Measurements from ENCODE around the gene EPHA1.
"Not testable (repeated sequence)": the region's sequence is repeated elsewhere in the genome, so short reads cannot be mapped to it uniquely, and the experiment has no call there.

EPHA1 gene

DNA sequence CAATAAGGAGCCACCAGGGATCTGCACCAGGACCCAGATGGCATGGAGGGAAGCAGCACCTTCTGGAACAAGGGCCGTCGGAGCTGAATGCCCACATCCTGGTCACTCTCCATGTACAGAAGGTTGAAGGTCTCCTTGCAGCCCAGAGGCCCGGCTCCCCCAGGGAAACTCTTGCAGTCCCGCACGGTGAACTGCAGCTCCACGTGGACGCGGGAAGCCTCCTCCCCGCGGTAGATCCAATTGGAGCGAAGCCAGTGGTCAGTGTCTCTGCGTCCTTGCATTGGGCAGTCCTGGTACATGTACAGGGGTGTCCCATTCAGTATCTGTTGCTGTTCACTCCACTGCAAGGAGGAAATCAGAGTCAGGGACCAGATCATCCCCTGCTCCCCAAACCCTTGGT is 7.4 kb downstream of the EPHA1 start:
- no peak for DNase-seq

DNA sequence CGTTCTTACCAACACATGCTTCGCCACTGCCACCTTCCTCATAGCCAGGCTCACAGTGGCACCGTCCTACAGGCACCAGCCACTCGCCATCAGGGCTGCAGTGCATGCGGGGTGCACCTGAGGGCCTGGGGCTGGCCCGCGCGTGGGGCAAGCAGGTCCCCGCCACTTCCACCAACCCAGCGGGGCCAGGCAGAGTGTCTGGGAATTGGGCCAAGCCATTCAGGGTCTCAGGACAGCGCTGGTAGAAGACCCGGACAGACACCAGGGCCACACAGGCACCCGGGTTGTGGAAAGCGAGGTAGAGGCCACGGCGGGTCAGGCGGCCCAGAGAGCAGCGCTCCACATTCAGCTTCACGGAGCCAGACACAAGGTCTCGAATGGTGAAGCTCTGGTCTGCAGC is 9.0 kb downstream of the EPHA1 start:
- DNase-seq, result no peak

DNA sequence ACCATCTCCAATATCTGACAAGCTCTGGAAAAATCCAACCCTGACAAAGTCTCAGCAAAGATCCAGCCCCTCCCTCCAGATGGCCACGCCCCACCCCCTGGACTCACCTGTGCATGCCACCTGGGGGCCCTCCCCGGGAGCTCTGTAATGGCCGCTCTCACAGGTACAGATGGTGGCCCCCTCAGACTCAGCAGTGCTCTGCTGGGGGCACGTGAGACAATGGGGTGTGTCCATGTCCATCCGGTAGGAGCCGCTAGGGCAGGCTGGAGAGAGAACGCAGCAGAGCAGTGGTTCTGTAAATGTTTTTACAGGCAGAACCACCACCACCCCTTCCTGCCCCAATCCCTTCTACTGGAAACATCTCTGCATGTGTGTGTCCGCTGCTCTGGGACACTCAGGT is 9.5 kb downstream of the EPHA1 start:
- no peak for DNase-seq

DNA sequence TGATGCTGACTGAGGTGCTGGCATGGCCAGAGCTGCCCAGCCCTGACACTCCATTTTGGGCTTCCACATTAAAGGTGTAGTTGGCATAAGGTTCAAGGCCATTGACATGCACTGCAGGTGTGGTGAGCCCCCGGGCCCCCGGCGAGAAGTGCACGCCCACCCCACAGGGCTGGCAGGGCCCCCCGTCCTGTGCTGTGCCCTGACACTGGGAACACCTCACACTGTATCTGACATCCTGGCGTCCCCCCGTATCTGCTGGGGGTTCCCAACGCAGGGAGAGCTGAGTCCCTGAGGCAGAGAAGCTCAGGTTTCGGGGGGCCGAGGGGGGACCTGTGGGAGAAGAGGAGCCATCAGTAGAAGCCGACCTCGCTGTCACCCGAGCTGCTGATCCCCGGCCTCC is 10.0 kb downstream of the EPHA1 start:
- DNase-seq, result no peak

DNA sequence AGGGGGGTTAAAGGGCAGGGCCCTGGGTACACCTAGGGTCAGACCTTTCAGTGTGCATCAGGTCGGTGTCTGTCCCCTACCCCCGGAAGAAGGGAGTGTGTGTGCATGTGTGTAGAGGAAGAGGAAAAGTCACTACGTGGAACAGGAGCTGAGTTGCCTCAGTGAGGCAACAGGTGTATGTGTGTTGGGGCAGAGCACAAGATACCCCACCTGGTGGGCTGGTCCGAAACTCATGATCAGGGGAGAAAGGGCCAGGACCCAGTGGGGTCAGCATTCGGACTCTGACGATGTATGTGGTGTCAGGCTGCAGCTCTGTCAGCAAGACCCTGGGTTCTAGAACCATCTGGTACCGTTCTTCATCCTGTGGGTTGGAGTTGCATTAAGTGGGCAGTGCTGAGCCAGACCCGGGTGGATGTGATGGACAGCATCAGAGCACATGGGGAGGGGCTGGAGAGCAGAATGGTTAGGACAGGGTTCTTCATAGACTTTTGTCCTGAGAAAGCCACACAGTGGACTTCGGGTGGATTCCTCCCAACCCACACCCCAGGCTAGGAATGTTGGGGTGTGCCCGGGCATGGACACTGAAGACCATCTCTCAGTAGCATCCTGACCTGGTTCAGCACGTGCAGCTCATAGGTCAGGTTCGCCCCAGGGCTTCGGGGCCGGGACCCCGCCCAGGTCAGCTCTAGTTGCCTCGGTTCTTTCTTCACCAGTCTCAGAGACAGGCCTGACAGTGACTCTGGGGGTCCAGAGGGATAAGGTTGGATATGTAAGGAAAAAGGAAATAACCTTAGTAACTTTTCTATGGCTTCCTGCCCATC is 10.7 kb downstream of the EPHA1 start:
- no peak for DNase-seq

DNA sequence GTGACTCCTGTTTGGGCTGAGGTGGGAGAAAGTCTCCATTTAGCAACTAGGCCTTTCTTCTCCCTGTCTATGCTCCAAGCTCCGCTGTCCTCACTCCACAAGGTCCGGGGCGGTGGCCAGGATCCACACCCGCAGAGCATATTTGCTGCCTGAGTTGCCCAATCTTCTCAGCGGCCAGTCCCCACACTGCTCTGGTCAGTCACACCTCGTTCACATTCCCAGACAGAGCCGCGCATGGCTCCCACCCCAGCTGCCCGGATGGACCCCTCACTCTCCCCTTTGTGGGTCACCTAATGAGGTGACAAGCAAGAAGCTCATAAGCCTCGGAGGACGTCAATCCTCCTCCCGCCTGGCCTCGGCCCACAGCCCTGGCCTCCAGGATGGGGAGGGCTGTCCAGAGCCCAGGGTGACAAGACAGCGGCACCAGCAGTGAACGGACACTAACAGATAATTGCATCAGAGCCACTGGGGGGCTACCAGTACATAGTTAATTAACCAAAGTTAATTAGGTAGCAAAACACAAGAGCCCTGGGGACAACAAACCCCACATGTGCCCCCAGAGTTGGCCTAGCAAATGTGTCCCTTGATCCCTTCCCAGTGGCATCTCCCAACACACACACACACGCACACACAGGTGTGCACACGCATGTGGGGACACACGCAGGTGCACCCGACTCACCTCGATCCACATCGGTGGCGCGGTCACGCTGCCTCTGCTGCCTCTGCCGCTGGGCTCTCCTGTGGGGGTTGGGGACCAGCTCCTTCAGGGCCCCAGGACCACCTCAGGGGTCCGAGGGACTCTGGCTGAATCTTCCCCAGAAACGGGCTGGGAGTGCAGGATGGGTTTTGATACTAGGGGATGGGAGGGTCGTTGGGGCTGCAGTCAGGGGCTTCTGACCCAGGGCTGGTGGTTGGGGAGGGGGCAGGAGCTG is 11.8 kb downstream of the EPHA1 start:
- no peak for DNase-seq

DNA sequence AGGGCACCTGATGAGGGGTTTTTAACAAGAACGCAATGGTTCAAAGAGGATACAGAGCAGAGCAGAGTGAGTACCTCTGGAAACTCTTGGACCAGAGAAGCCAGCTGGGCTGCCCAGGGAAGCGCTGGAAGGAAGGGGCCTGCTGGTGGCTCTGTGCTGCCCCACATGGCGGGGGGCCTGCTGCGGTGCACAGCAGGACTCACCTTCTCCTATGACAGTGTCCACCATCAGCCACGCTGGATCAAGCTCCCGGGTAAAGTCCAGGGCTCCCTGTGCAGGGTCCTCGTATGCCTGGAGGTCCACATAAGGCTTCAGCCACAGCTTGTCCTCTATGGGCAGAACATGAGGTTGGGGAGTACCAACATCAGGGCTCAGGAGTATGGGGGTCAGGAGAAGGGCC is 12.5 kb downstream of the EPHA1 start:
- no peak for DNase-seq

DNA sequence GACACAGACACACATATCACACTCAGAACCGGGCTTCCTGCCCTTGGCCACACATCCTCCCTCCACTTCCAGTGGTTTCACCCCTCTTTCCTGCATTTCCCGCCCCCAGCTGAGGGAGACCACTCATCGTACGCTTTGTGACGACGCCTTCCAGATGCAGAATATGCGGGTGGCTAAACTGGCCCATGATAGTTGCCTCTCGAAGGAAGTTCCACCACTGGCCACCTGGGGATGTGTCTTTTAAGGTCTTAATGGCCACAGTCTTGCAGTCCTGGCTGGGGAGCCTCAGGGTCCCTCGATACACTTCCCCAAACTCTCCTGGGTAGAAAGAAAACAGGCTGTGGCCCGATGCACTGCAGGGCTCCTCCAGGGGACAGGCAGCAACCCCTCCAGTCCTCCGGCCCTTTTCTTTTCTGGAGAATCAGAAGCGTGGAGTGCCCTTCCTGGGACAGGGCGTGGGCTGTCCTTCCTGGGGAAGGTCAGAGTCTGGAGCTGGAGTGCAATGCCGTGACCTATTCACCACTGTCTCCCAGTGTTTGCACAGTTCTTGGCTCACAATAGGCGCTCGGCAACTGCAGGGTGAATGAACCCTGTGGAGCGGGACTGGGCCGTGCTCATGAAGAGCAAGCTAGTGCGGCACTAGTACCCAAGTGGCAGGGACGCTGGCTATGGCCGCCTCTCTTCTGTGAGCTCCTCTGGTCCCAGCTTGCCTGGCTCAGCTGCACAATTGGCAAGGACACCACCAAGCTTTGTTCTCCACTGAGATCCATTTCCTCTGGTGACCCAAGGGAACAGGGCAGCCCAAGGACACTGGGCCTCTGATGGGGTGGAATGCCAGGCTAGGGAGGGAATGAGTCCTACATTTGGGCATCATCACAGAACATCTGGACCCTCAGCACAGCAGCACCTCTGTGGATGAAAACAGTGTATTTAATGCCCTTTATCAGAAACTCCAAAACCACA is 13.2 kb downstream of the EPHA1 start:
- DNase-seq, result no peak

DNA sequence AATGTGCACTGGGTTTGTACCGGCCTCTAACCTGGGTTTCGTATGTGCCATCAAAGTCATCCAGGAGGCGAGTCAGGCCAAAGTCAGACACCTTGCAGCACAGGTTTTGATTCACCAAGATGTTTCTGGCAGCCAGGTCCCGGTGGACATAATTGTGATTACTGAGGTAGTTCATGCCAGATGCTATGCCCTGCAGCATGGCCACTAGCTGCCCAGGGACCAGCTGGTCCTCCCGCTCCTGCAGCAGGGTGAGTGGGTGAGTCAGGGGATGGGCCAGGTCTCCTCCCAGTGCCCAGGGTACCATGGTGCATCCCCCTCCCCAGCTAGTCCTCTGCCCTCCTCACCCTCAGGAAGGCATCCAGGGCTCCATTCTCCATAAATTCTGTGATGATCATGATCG is 13.9 kb downstream of the EPHA1 start:
- DNase-seq, result no peak

DNA sequence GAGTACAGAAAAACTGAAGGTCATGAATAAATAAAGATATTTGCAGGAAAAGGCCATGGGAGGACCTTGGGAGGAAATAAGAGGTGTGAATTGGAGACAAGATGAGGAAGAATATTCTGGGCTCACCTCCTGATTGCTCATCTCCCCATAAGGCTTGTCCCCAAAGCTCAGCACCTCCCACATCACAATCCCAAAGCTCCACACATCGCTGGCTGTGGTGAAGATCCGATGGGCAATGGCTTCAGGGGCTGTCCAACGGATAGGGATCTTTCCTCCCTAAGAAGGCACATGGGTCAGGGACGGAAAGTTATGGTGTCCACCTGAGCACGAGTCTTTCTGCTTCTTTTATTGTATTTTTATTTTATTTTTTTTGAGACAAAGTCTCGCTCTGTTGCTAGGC is 14.6 kb downstream of the EPHA1 start:
- no peak for DNase-seq

DNA sequence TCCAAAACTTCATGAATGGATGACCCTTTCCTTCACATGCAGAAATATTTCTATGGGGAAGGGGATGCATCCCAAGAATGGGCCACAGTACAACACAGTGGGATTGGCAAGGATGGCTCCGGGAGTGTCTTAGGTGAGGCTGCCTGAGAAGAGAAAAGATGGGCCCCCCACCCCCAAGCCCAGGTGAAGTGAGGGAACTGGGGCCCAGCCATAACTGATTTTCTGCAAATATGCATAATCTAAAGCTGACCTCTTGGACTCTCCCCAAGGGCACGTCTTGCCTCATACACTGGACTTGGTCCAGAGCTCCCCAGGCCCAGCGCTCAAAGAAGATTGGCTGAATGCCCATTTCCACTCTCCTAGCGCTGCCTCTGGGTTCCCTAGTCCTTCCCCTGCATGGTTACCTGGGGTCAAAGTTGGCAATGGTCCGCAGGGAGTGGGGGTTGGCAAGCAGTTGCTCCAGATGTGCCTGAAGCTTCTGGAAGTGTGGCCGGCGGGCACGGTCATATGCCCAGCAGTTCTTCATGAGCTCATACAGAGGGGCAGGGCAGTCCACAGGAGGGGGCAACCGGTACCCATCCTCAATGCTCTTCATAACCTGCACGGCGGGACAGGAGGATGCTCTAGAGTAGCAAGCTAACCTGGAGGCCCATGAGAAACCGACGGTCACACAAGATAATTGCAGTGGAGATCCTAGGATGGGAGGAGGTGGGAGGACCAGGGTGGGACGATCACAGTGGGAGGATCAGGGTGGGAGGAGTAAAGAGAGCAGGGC is 15.2 kb downstream of the EPHA1 start:
- DNase-seq, result no peak

DNA sequence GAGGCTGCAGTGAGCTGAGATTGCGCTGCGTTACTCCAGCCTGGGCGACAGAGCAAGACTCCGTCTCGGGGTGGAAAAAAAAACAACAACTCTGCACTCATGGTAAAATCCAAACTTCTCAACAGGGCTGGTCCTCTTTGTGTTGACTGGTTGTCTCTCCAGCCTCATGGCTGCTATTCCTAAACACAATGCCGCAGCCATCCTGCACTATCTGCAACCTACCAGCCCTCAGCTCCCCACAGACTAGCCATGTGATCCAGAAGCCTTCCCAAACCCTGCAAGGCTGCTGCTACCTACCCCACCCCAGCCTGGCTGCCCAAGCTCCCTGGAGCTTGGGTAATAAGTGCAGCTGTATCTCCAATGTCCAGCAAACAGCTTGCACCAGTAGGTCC is 15.8 kb downstream of the EPHA1 start:
- DNase-seq, result no peak

DNA sequence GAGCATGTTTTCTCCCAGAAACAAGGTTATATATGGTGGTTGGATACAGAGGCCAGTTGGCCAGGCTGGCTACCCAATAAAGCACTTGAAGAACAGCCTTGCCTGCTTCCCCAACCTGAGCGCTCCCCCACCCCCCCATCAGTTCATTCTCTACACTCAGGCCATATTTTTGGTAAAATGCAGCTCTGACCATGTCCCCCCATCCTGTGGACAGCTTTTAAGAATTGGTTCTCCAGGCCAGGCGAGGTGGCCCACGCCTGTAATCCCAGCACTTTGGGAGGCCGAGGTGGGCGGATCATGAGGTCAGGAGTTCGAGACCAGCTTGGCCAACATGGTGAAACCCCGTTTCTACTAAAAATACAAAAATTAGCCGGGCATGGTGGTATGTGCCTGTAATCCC is 16.2 kb downstream of the EPHA1 start:
- not testable (repeated sequence) for DNase-seq

DNA sequence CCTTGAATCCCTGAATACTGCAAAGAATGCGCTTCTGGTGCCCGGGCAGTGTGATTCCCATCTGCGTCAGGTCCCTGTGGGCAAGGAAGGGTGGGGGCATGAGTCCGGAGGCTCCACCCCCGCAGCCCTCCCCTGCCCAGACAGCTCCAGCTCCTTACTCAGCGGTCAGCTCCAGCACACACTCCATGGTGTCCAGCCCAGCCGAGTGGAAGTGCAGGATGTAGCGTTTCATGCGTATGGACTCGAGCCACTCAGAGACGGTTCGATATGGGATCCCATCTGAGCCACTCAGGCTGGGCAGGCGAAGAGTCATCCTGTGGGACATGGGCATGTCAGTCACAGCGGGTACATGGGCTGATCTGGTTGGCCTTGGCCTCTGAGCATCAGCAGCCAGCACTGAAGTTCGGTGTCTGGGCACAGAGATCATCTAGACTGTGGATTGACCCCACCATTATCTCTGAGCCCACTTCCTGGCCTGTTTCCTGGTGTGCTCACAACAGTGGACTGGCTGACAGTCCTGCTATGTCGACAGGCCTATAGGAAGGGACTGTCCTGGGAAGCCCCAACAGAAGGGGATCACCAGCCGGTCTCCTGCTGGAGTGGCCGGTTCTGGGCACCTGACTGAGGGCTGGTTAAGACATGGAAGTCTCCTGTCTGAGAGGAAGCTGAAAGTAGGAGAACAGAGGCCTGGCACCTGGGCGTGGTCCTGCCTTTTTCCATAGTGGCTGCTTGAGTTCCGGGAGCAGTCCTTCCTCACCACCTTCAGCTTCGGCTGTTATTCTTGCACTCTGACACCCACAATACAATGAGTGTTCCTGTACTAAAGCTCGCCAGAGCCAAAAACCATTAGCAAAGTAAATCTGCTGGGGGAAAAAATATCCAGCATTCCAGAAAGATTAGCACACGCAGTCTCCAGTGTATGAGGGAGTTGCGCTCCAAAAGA is 16.9 kb downstream of the EPHA1 start:
- no peak for DNase-seq

DNA sequence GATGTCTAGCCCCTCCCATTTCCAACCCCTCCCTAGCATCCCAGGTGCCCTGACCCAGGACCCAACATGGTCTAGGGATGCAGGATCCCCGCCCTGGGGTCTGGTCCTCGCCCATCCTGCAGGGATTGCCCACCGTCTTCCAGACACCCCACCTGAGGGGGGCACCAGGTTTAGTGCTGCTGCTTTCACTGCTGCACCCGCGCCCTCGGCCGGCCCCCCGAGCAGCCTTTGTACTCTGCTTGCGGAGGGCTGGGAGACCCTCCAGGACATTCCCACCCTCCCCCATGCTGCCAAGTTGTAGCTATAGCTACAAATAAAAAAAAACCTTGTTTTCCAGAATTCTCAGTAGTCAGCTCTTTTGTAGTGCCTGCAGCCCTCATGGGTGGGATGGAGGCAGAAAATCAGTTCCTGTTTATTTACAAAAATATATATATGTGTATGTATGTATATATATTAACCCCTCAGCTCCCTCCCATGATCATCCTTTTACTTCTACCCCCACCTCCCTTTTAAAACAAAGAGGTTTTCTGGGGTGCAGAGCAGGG is 17.8 kb downstream of the EPHA1 start:
- DNase-seq, result no peak

DNA sequence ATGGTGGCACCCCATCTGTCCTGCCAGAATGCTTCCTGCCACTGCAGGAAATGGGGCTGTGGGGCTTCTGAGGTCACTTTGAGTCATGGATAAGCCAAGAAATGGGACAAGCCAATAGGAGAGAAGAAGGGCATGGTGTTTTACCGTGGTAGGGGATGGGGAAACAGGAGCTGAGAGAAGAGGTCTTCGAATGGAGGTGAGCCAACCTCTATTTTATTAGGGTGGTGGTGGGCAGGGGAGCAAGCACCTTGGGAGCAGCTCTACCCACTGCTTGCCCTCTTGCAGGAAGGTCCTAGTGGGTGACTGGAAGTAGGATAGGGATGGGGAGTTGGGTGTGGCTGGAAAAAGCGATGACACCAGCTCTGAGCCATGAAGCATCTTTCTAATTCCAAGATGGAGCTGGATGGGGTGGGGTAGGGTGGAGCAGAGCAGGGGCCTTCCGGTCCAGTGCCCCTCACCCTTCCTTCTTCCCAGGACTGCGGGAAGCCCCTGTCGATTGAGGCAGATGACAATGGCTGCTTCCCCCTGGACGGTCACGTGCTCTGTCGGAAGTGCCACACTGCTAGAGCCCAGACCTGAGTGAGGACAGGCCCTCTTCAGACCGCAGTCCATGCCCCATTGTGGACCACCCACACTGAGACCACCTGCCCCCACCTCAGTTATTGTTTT is 18.4 kb downstream of the EPHA1 start:
- no peak for DNase-seq

DNA sequence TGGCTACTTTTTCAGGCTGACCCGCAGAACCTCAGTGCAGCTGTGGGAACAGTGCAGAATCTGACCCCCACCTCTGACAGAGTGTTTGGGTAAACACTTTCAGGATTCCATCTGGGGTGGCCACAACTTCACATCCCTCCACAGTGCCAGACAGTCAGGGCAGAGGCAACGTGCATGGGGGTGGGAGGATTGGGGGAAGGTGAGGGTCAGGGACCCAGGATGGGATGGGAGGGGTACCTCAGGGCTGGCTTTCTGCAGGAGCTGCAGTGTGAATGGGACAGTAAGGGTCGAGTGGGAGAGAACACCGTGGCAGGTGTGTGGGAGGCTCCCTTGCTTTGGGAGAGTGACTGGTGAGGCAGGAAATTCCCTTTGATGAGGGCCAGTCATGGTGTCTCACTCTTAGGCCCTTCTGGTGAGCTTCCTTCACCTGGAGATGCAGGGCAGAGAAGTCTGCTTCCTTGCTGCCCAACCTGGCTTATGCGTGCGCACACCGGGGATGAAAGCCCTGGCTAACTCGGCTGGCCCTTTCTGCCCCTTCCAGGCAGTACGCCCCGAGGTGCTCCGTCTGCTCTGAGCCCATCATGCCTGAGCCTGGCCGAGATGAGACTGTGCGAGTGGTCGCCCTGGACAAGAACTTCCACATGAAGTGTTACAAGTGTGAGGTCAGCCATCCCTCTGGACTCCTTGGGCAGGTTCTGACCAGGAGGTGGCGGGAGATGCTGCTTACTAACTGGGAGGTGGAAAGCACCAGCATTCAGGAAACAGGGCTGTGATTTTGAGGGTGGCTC is 19.1 kb downstream of the EPHA1 start:
- DNase-seq, result no peak

DNA sequence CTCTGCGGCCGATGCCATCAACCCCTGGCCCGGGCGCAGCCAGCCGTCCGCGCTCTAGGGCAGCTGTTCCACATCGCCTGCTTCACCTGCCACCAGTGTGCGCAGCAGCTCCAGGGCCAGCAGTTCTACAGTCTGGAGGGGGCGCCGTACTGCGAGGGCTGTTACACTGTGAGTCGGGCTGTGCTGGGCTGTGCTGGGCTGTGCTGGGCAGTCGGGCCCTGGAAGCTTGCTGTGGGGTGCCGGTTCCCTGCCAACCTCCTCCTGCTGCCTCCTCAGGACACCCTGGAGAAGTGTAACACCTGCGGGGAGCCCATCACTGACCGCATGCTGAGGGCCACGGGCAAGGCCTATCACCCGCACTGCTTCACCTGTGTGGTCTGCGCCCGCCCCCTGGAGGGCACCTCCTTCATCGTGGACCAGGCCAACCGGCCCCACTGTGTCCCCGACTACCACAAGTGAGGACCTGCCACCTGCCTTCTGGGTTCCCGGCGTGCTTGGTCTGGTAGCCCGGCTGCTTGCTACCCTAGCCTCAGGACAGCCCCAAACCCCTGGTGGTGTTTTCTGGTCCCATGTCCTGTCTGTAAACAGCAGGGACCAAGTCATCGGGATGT is 20.1 kb downstream of the EPHA1 start:
- DNase-seq, result no peak

DNA sequence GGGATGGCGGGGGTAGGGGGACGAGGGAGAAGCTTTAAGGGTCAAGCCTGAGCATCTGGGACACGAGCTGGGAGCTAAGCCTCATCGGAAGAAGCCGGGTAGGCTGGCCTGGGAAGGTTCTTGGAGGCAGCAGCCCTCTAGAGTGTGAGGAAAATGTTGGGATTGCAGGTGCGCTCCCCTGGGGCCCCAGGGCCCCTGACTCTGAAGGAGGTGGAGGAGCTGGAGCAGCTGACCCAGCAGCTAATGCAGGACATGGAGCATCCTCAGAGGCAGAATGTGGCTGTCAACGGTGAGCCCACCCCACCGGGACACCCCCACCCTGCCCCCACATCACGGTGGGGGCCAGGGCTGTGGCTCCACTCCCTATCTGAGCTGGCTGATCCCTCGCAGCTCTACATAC is 20.6 kb downstream of the EPHA1 start:
- DNase-seq, result no peak
